VCaP (cell line): ENCODE results near the gene DEAF1.

Source experiments
- H3K27ac ChIP-seq: fragments of 450-650 bp; 2 replicates; pipeline ENCODE4 v1.5.1; 2017
- TF ChIP-seq, protein P1 (sequence below): fragments of 450-650 bp; conservative IDR thresholded peaks from 2 replicates; pipeline ENCODE4 v1.5.1; 2017; ENCODE audit warnings: mild to moderate bottlenecking, moderate library complexity

The DEAF1 gene

DNA sequence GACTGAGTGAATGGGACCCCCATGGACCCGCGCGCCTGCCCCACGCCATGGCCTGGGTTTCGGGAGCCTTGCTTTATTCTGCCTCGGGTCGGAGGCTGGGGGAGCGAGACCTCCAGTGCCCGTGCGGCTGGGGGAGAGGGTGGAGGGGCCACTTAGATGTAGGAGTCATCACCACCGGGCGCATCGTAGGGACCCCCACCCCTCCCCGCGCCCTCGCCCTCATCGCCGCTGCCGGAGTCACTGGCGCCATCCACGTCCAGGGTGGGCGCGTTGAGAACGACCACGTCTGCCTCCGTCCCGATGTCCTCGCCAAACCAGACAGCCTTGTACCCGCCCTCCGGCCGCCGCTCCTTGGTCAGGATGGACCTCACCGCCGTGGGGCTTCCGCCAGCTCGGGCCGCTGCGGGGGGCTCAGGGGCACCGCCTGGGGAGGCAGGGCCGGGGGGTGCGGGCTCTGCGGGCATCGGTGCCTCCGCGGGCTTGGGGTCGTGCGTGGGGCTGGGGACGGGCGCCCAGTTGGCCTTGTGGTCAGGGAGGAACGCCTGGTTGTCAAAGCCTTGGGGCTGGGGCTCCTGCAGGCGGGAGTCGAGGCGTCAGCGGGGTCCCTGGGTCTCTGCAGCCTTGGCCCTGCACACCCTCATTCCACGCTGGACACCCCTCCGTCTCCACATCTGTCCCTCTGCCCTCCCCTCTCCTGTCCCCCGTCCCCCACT, 77.7 kb downstream of the DEAF1 start:
- TF ChIP-seq, protein P1, sequence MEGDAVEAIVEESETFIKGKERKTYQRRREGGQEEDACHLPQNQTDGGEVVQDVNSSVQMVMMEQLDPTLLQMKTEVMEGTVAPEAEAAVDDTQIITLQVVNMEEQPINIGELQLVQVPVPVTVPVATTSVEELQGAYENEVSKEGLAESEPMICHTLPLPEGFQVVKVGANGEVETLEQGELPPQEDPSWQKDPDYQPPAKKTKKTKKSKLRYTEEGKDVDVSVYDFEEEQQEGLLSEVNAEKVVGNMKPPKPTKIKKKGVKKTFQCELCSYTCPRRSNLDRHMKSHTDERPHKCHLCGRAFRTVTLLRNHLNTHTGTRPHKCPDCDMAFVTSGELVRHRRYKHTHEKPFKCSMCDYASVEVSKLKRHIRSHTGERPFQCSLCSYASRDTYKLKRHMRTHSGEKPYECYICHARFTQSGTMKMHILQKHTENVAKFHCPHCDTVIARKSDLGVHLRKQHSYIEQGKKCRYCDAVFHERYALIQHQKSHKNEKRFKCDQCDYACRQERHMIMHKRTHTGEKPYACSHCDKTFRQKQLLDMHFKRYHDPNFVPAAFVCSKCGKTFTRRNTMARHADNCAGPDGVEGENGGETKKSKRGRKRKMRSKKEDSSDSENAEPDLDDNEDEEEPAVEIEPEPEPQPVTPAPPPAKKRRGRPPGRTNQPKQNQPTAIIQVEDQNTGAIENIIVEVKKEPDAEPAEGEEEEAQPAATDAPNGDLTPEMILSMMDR, result no peak
- H3K27ac ChIP-seq, result no peak overlapping the region

DNA sequence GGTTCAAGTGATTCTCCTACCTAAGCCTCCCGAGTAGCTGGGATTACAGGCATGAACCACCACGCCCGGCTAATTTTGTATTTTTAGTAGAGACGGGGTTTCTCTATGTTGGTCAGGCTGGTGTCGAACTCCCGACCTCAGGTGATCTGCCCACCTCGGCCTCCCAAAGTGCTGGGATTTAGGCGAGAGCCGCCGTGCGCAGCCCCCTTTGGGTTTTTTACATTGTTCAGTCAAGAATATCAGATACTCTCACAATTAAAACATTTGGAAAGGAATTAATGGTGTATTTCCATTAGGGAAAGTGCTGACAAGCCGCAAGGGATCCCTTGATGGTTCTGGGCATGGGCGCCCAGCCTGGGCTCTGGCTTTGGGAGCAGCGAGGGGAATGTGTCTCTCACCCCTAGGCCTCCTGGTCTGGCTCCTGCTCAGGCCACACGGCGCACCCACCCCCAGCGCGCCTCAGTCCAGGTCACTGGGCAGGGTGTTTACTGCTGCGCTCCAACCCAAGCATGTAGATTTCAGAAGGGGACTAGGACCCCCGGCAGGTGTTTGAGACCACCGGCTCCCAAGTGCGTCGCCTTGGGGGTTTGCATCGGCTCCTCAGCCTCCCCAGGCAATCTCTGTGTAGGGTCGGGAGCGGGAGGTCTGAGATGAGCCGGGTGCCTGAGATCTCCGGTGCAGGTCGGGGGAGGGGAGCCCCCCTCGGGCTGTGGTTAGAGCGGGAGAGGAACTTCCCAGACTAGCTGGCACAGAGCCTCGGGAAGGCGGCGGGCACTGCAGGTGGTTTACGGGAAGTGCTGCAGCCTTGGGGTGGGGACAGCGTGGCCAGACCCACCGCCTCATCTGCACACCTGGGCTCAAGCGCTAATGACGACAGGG, 78.5 kb downstream of the DEAF1 start:
- TF ChIP-seq, protein P1, result no peak
- H3K27ac ChIP-seq, result peak overlapping the region; percentile 87

DNA sequence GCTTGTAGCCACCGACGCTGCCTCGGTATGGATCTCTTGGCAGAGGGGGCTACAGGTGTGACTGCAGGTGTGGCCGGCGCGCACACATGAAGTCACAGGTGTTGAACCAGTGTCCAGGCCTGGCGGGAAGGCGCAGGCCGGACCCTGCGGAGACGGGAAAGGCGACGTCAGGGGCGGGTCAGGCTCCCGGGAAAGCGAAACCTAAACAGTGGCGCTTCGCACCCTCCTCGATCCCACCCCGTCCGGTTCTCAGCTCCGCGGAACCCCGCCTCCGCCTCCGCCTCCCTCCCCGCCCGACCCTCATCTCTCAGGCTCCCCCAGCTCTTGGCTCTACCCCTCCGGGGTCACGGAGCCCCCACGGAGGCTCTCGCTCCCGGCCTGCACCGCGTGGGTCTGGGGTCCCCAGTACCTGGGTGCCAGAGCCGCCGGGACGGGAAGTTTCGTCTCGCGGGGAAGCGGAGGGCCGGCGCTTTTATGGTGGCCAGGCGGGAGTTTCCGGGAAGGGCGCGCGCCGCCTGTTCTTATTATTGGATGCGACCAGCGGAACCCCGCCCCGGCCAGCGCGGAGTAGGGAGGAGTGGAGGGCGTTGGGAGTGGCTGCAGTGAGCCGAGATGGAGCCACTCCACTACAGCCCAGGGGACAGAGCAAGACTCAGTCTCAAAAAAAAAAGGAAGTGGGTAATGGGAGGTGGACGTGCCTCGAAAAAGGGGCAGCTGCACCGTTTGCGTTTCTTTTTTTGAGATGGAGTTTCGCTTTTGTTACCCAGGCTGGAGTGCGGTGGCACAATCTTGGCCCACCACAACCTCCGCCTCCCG, 79.3 kb downstream of the DEAF1 start, which contains the start of gene IRF7:
TSS of gene IRF7 (minus strand) at position 447 of the 816 bp plus-strand sequence. CDS start 586 bp downstream, outside the sequence.
- TF ChIP-seq, protein P1, result no peak
- peak within 1 kb of the TSS; percentile 87 for H3K27ac ChIP-seq

DNA sequence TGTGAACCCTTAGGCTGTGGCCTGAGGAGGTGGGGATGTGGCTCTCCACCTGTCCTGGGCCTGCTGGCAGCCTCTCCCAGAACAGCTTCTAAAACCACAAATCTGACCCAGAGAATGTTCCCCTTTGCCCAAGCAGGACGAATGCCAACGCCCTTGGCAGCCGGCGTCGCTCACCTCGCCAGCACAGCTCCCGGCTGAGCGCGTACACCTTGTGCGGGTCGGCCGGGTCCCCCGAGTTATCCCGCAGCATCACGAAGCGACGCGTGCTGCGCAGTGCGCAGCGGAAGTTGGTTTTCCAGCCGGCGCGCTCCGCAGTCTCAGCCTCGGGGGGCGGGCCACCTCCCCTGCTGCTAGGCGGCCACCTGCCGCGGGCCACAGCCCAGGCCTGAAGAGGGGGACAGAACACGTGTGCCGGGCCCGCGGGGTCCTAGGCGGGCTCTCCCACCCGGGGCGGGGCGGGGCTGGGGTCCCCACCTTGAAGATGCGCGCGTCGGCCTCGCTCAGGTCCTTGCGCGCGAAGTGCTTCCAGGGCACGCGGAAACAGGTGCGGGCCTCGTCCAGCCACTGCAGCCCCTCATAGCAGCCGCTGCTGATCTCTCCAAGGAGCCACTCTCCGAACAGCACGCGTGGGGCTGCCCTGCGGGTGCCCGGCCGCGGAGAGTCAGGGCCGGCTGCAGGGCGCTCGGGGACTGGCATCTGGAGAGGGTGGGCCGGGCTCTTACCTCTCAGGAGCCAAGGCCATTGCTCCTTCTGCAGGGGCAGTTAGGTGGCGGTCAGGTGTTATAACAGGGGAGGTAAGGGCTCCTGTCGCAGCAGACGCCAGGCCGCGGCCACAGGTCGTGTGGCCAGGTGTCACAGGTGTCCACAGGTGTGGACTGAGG, 80.2 kb downstream of the DEAF1 start:
- peak overlapping the region; percentile 87 for H3K27ac ChIP-seq
- TF ChIP-seq, protein P1, result no peak

DNA sequence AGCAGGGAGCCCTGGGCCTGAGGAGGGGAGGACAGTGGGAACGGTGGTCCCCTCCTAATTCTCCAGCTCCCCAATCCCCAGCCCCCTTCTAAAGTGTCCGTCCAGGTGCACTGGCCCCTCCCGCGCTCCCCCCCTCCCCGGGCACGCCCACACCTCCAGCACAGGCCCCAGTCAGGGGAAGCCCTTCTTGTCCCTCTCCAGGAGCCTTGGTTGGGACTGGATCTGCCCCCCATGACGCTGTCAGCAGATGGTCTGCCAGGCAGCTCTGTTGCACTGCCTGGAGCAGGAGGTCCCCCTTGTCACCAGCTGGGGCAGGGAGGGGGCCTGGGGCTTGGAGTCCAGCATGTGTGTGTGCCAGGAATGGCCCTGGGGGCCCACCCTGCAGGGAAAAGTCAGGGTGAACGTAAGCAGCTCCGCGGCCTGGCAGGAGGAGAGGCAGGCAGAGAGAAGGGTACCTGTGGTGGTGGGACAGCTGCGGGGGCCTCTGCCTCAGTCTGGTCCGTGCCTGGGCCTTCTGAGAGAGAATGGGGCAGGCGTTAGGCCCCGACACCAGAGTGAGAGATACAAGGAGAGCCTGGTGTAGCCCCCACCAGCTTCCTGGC, 80.9 kb downstream of the DEAF1 start:
- TF ChIP-seq, protein P1, result no peak
- peak overlapping the region; percentile 87 for H3K27ac ChIP-seq

DNA sequence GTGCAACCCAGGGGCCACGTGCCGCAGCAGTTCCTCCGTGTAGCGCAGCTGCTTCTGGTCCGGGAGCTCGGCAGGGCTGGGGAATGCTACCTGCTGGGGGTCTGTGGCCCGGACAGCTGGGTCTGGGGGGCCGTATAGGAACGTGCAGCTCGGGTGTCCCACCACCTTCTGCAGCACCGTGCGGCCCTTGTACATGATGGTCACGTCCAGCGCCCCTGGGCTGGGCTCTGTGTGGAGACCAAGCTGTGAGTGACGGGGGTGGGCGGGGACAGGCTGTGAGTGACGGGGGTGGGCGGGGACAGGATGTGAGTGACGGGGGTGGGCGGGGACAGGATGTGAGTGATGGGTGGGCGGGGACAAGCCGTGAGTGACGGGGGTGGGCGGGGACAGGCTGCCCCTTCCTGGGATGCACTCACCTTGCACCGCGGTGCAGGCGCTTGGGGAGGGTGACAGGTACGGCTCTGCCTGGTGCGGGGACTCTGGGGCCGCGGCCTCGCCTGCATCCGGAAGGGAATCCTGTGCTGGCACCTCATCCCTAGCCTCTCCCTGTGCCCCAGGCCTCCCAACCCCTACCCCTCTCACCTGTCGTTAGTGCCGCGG, 81.6 kb downstream of the DEAF1 start:
- H3K27ac ChIP-seq, result peak overlapping the region; percentile 87

More for the DNA sequence above, 81.6 kb downstream of the DEAF1 start:
- TF ChIP-seq, protein P1, result no peak
